Tibial artery (tissue), 4 donors: ENCODE measurements around the gene HCN3.
A peak's percentile ranks its signal among the peaks of the same experiment; 100 is the strongest.

ENCODE experiments used
- DNase-seq, 2 donors: peaks; one replicate each; pipeline ENCODE4 v3.0.0-alpha.2; 2019
- H3K27ac ChIP-seq, 2 donors: fragments of 200-600 bp; sonication (generic) in 1 of 2; 1 replicate in 1 of 2; 2 replicates in 1 of 2; pipeline ENCODE4 v1.5.1; 2018 to 2019; ENCODE audit warnings: mild to moderate bottlenecking in 1 of 2
- H3K27me3 ChIP-seq, 2 donors: fragments of 200-600 bp; sonication (generic) in 1 of 2; one replicate each; pipeline versions ENCODE4 v1.5.1 to v1.6.0; 2016 to 2019
- H3K36me3 ChIP-seq, 3 donors: fragments of 200-600 bp; sonication (generic) in 2 of 3; one replicate each; pipeline ENCODE4 v1.5.1; 2016 to 2019; ENCODE audit warnings: mild to moderate bottlenecking in 2 of 3
- H3K4me1 ChIP-seq, 4 donors: fragments of 200-600 bp; sonication (generic) in 2 of 4; 1 replicate in 3 of 4; 2 replicates in 1 of 4; pipeline ENCODE4 v1.5.1; 2016 to 2019
- H3K4me3 ChIP-seq, 2 donors: fragments of 200-600 bp; sonication (generic) in 1 of 2; 1 replicate in 1 of 2; 2 replicates in 1 of 2; pipeline ENCODE4 v1.5.1; 2018 to 2019; ENCODE audit warnings: mild to moderate bottlenecking in 2 of 2
- H3K9me3 ChIP-seq, 3 donors: fragments of 200-600 bp; sonication (generic) in 1 of 3; one replicate each; pipeline ENCODE4 v1.5.1; 2016 to 2019
- intact Hi-C: fragments of 100-400 bp; cut with DNase I; formaldehyde crosslinking; loops from one replicate; pipeline ENCODE4 v1.15.0; 2023; ENCODE audit warnings: low total_unique reads
- TF ChIP-seq, protein P1 (sequence below), 2 experiments: fragments of 200-600 bp in 1 of 2; fragments of 450-650 bp in 1 of 2; IDR thresholded peaks; one replicate each; pipeline ENCODE4 v1.5.1; 2017 to 2019; ENCODE audit warnings: antibody characterized with exemption in 2 of 2, mild to moderate bottlenecking in 1 of 2, moderate library complexity in 1 of 2

HCN3 gene

DNA sequence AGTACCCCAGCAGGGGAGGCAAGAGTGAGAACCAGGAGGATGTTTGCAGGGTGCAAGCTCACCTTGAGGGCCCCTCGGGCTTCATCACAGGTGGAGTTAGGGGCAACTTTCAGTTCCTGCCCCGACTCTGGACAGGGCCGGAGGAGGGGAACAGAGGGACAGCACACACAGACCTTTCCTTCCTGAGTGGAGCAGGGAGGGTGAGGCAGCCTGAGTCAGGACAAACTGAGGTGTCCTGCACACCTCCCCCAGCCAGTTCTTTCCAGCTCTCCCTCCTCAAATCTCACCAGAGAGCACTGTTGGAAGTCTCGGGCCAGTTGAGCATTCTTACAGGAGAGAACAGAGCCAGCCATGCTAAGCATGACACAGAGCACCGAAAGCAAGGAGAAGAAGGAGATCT, 23.5 kb upstream of the HCN3 start:
- Histone ChIP-seq H3K27me3 (no peaks in the 10 kb centered on the region), H3K36me3 (peaks cover 0 to 30% (median 5%) of the 10 kb centered on the region in 3 donors), H3K27ac (peak overlapping the region; percentile 96 to 97), H3K9me3 (no peaks in the 10 kb centered on the region), H3K4me3 (peak overlapping the region; percentile 74 to 79), H3K4me1 (peaks cover 0 to 47% (median 35%) of the 10 kb centered on the region in 4 donors)
- intact Hi-C loops = loop anchor here (5.0 kb wide), 1 partner anchor 69 kb away; the partner anchor contains the start of gene RUSC1
- no peak for DNase-seq
- TF ChIP-seq, protein P1, sequence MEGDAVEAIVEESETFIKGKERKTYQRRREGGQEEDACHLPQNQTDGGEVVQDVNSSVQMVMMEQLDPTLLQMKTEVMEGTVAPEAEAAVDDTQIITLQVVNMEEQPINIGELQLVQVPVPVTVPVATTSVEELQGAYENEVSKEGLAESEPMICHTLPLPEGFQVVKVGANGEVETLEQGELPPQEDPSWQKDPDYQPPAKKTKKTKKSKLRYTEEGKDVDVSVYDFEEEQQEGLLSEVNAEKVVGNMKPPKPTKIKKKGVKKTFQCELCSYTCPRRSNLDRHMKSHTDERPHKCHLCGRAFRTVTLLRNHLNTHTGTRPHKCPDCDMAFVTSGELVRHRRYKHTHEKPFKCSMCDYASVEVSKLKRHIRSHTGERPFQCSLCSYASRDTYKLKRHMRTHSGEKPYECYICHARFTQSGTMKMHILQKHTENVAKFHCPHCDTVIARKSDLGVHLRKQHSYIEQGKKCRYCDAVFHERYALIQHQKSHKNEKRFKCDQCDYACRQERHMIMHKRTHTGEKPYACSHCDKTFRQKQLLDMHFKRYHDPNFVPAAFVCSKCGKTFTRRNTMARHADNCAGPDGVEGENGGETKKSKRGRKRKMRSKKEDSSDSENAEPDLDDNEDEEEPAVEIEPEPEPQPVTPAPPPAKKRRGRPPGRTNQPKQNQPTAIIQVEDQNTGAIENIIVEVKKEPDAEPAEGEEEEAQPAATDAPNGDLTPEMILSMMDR (IDR thresholded peaks at IDR 0.05) = no peak

DNA sequence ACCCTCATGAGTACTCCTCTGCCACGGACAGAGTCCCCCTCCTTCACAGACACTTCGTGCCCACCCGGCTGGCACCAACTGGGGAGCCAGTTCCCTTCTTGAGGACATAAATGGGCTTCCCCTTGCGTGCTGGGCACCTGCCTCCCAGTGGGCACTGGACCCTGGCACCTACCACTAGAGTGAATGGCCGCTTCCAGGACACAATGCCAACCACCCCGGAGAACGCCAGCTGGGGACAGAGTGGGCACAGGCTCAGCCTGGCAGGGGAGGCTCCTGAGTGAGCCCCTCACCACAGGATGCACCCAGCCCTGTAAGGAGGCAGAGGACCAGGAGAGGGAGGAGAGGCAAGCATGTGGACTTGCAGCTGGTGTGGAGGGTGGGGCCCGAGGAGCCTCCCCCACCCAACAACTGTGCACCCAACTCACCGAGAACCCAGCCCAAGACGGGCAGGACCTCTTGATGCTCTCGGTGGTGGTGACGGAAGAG, 23.0 kb upstream of the HCN3 start:
- intact Hi-C loops = loop anchor here (5.0 kb wide), 1 partner anchor 68 kb away; the partner anchor contains the start of gene RUSC1
- TF ChIP-seq, protein P1 (IDR thresholded peaks at IDR 0.05) = no peak
- Histone ChIP-seq H3K4me1 (peaks cover 0 to 47% (median 35%) of the 10 kb centered on the region in 4 donors), H3K9me3 (no peaks in the 10 kb centered on the region), H3K36me3 (peaks cover 0 to 30% (median 5%) of the 10 kb centered on the region in 3 donors), H3K27ac (peak overlapping the region; percentile 96 to 97), H3K4me3 (peak overlapping the region; percentile 74 to 79), H3K27me3 (no peaks in the 10 kb centered on the region)
- DNase-seq = no peak

DNA sequence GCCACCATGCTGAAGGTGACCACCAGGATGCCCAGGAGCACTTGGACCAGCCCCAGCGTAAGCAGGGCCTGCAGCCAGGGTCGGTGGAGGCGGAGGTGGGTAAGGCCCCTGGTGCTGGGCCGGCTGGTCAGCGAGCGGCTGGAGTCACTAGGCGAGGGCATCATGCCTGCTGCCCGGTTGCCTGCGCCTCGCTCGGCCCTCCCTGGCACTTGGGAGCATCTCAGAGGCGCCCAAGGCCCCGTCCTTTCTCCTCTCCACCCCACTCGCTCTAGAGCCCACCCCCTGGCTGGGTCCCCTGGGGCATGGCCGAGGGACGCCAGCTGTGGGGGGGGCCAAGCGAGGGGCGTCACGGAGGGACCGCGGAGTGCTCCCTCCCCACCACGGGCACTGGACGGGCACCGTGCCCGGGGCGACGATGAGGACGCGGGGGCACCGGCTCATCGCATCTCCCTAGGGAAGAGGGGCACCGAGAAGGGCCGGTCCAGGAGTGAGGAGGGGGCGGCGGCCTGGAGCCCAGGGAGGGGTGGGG, 22.5 kb upstream of the HCN3 start:
- Histone ChIP-seq H3K9me3 (no peaks in the 10 kb centered on the region), H3K27ac (peak overlapping the region; percentile 96 to 97), H3K4me3 (peak overlapping the region; percentile 74 to 79), H3K4me1 (peaks cover 0 to 47% (median 35%) of the 10 kb centered on the region in 4 donors), H3K36me3 (peaks cover 0 to 36% (median 5%) of the 10 kb centered on the region in 3 donors), H3K27me3 (no peaks in the 10 kb centered on the region)
- intact Hi-C loops = loop anchor here (5.0 kb wide), 1 partner anchor 68 kb away; the partner anchor contains the start of gene RUSC1
- peak in 1 of 2 donors; percentile 29 for DNase-seq
- TF ChIP-seq, protein P1 (IDR thresholded peaks at IDR 0.05) = peak in 1 of 2 experiments; percentile 12

DNA sequence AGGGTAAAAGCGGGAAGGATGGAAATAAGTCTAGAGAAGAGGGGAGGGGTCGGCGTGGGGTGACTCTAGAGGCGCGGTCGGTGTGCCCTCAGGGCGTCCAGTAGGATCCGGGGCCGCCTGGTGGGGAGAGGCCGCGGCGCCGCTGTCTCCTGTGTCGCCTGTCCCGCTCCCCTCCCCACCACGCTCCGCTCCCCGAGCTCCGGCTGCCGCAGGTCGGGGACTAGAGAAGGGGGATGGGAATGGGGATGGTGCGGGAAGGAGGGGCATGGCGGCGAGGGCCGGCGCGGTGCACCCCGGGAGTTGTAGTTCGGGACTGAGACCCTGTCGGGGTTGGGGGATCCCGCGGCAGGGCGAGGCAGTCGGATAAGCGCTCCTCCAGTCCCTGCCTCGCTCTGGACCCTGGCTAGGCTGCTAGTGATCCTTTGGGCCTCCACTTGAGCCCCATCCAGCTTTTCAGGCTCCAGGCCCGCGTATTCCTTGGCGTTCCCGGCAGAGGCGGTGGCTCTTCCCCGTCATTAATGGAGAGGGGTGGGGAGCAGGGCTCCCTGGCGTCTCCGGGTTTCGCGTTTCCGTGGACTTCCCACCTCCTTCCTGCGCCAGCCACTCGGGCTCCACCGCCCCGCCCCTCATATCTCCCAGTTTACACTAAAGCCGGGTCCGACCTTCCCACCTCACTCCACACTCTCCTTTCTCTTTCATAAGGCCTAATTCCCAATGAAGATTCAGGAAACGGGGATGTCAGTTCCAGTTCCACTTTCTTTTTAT, 21.8 kb upstream of the HCN3 start, which contains the start of gene ENTREP3:
ENTREP3 (minus strand) TSS at position 241 of the 765 bp plus-strand sequence. CDS start 606 bp downstream, outside the sequence.
- TF ChIP-seq, protein P1 (IDR thresholded peaks at IDR 0.05) = peak; percentile 21 to 25
- H3K27me3 ChIP-seq = no peaks in the 10 kb centered on the region
- DNase-seq = peak; percentile 88 to 94
- intact Hi-C loops = no loop called here
- H3K4me1 ChIP-seq = peaks cover 0 to 47% (median 34%) of the 10 kb centered on the region in 4 donors
- H3K36me3 ChIP-seq = peaks cover 0 to 42% (median 10%) of the 10 kb centered on the region in 3 donors
- H3K4me3 ChIP-seq = peak within 1 kb of the TSS; percentile 74 to 79
- H3K27ac ChIP-seq = peak within 1 kb of the TSS; percentile 96 to 97
- no peaks in the 10 kb centered on the region for H3K9me3 ChIP-seq

DNA sequence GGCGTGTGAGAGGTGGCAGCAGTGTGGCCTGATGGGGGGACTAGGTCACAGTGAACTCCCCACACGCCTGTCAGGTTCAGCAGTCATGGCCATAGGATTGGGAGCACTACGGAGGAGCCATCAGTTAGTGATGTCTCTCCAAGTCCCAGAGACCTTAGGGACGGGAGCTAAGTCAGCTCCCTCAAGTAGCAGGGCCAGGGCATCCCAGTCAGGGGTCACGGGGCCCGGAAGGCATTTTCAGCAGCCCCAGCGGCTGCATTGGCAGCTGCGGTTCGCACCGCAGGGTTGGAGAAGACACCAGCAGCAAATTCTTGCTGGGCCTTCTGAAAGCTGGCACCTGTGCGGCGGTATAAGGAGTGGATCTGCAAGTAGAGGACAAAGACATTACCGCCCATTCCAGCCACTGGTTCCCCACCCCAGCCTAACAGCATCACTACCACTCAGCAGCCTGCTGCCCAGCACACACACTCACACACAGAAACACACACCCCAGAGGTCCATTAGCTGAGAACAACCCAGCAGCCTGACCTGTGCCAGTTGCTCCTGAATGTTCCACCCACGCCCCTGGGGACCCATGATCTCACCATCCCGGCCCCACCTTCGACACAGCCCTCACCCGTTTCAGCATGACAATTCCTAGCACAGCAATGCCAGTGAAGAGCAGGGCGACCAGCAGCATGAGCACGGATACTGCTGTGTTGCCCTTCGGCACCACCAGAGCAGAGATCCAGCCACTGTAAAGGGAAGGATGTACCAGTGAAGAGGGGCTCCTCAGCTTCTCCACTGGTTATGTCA, 21.0 kb upstream of the HCN3 start:
- intact Hi-C loops = no loop called here
- H3K36me3 ChIP-seq = peaks cover 0 to 45% (median 10%) of the 10 kb centered on the region in 3 donors
- DNase-seq = no peak
- H3K9me3 ChIP-seq = no peaks in the 10 kb centered on the region
- peak overlapping the region; percentile 96 to 97 for H3K27ac ChIP-seq
- H3K27me3 ChIP-seq = no peaks in the 10 kb centered on the region
- TF ChIP-seq, protein P1 (IDR thresholded peaks at IDR 0.05) = no peak
- H3K4me1 ChIP-seq = peaks cover 0 to 47% (median 37%) of the 10 kb centered on the region in 4 donors
- H3K4me3 ChIP-seq = peak overlapping the region; percentile 74 to 79
